Stomach smooth muscle (tissue), 2 donors: ENCODE measurements around the gene C1orf167.

ENCODE experiments used
- H3K27ac ChIP-seq: one replicate; pipeline ENCODE4 v1.7.0; 2013; ENCODE audit warnings: mild to moderate bottlenecking, low read length, inconsistent platforms
- H3K27me3 ChIP-seq, 2 donors: one replicate each; pipeline ENCODE4 v1.7.0; 2013; ENCODE audit warnings: low read length in 2 of 2; ENCODE audit not compliant: insufficient read depth in 2 of 2, control insufficient read depth in 1 of 2
- H3K36me3 ChIP-seq, 2 donors: one replicate each; pipeline ENCODE4 v1.7.0; 2013; ENCODE audit warnings: low read length in 2 of 2; ENCODE audit not compliant: control insufficient read depth in 2 of 2, insufficient read depth in 2 of 2
- H3K4me1 ChIP-seq: one replicate; pipeline ENCODE4 v1.7.0; 2013; ENCODE audit warnings: low read length; ENCODE audit not compliant: control insufficient read depth, insufficient read depth
- H3K4me3 ChIP-seq, 2 donors: one replicate each; pipeline ENCODE4 v1.7.0; 2013; ENCODE audit warnings: low read length in 2 of 2
- H3K9ac ChIP-seq, 2 donors: one replicate each; pipeline ENCODE4 v1.7.0; 2013; ENCODE audit warnings: low read length in 2 of 2, mild to moderate bottlenecking in 1 of 2
- H3K9me3 ChIP-seq, 2 donors: one replicate each; pipeline ENCODE4 v1.7.0; 2013; ENCODE audit warnings: low read length in 2 of 2; ENCODE audit not compliant: control insufficient read depth in 2 of 2
- donor health status: healthy.
- donor health status: Pancreatic carcinoma.

Gene C1orf167

GRCh38 chr1:11837767-11838348 is 75.9 kb downstream of the C1orf167 start:
- Histone ChIP-seq H3K4me3 (no peak overlapping the region), H3K9ac (no peak overlapping the region), H3K27ac (no peak overlapping the region), H3K4me1 (no peaks in the 10 kb centered on the region), H3K9me3 (no peaks in the 10 kb centered on the region), H3K27me3 (no peaks in the 10 kb centered on the region), H3K36me3 (peaks cover 74 to 83% of the 10 kb centered on the region in 2 donors)

GRCh38 chr1:11838349-11839272 is 76.6 kb downstream of the C1orf167 start:
- Histone ChIP-seq H3K4me3 (no peak overlapping the region), H3K36me3 (peaks cover 70 to 79% of the 10 kb centered on the region in 2 donors), H3K9ac (no peak overlapping the region)

More at GRCh38 chr1:11838349-11839272, 76.6 kb downstream of the C1orf167 start:
- Histone ChIP-seq H3K9me3 (no peaks in the 10 kb centered on the region), H3K27ac (no peak overlapping the region), H3K27me3 (no peaks in the 10 kb centered on the region), H3K4me1 (no peaks in the 10 kb centered on the region)
